HepG2 (cell line): Measurements from ENCODE around the gene CAMTA1. TPM values are rescaled to one million over a fixed set of nuclear protein-coding genes. Genes with fewer than 3 reads are reported as not detected.
A peak's percentile ranks its signal among the peaks of the same experiment; 100 is the strongest.

Experiments
- AKNA ChIP-seq: sonication (generic); formaldehyde crosslinking; IDR thresholded peaks from 2 replicates; pipeline ENCODE4 v1.4.0; 2020; ENCODE audit warnings: missing genetic modification reagents, borderline replicate concordance
- ARID5B ChIP-seq: IDR thresholded peaks from 2 replicates; pipeline ENCODE4 v1.4.0; 2020; ENCODE audit warnings: mild to moderate bottlenecking, missing genetic modification reagents
- CREM ChIP-seq, 2 experiments: sonication (generic) in 1 of 2; formaldehyde crosslinking in 1 of 2; IDR thresholded peaks; 2 replicates each; pipeline versions ENCODE4 v1.4.0 to v1.6.1; 2016 to 2020; ENCODE audit warnings: antibody characterized with exemption in 1 of 2, mild to moderate bottlenecking in 1 of 2, missing genetic modification reagents in 1 of 2
- ERF ChIP-seq: IDR thresholded peaks from 2 replicates; pipeline ENCODE4 v1.6.1; 2018; ENCODE audit warnings: missing biosample characterization, missing genetic modification reagents
- HOXA5 ChIP-seq: sonication (generic); formaldehyde crosslinking; IDR thresholded peaks from 2 replicates; pipeline ENCODE4 v1.4.0; 2020; ENCODE audit warnings: missing genetic modification reagents
- KLF16 ChIP-seq, 2 experiments: sonication (generic) in 1 of 2; formaldehyde crosslinking in 1 of 2; IDR thresholded peaks; 2 replicates each; pipeline versions ENCODE4 v1.6.1 to v1.8.0; 2016 to 2023; ENCODE audit warnings: missing genetic modification reagents in 2 of 2, missing compliant biosample characterization in 1 of 2
- REST ChIP-seq, 2 experiments: IDR thresholded peaks; 2 replicates each; pipeline ENCODE4 v1.6.1; 2011 to 2012; ENCODE audit warnings: low read length in 2 of 2, borderline replicate concordance in 1 of 2, low read depth in 1 of 2, mild to moderate bottlenecking in 1 of 2, moderate library complexity in 1 of 2
- TBX2 ChIP-seq: sonication (generic); formaldehyde crosslinking; IDR thresholded peaks from 2 replicates; pipeline ENCODE4 v1.5.0; 2020; ENCODE audit warnings: missing genetic modification reagents, mild to moderate bottlenecking, borderline replicate concordance
- TSC22D2 ChIP-seq: sonication (generic); formaldehyde crosslinking; IDR thresholded peaks from 2 replicates; pipeline ENCODE4 v1.5.1; 2020; ENCODE audit warnings: missing genetic modification reagents, mild to moderate bottlenecking, borderline replicate concordance
- ZBTB43 ChIP-seq: sonication (generic); formaldehyde crosslinking; conservative IDR thresholded peaks from 2 replicates; pipeline ENCODE4 v1.4.0; 2020; ENCODE audit warnings: missing genetic modification reagents
- ZNF878 ChIP-seq: sonication (generic); formaldehyde crosslinking; IDR thresholded peaks from 2 replicates; pipeline ENCODE4 v1.8.1; 2023; ENCODE audit warnings: mild to moderate bottlenecking, missing genetic modification reagents, moderate library complexity
- ZSCAN31 ChIP-seq: sonication (generic); formaldehyde crosslinking; IDR thresholded peaks from 2 replicates; pipeline ENCODE4 v1.5.0; 2020; ENCODE audit warnings: low read depth, mild to moderate bottlenecking, missing genetic modification reagents
- polyA plus RNA-seq, 8 experiments: library from polyadenylated mRNA; depleted of rRNA in 3 of 8; stranded (reverse) in 7 of 8; unstranded in 1 of 8; fragments of >200 nt; fragmentation: Illumina TruSeq in 4 of 8; extraction: Trizol in 4 of 8; gene quantifications; 2 replicates each; pipeline versions ENCODE4 v1.2.1 to v1.2.3, GENCODE V29; 2011 to 2016; ENCODE audit warnings: low read depth in 4 of 8, missing spikeins in 1 of 8, mixed read lengths in 1 of 8; ENCODE audit not compliant: insufficient read depth in 1 of 8
- total RNA-seq, 5 experiments: library from RNA; depleted of rRNA; stranded (reverse); fragments of >200 nt; fragmentation: Illumina TruSeq; extraction: Trizol; gene quantifications; 2 replicates each; pipeline ENCODE4 v1.2.3, GENCODE V29; 2016; ENCODE audit warnings: low read depth in 1 of 5

The CAMTA1 gene
- total and polyA plus RNA-seq, 2 of the 13 experiments (the other 11 are each of a cell fraction or from before 2014, with no cell fraction given): 25.0 to 36.4 TPM

- 0 out of 2 replicates have a peak, but pooled peaks have one; percentile 51 for TF ChIP-seq ZBTB43 (CRISPR knock-in tag)
- TF ChIP-seq TSC22D2: 0 out of 2 replicates have a peak, but pooled peaks have one; percentile 53
- TF ChIP-seq ZSCAN31 (CRISPR knock-in tag): 0 out of 2 replicates have a peak, but pooled peaks have one; percentile 34
- TF ChIP-seq CREM (IDR thresholded peaks at IDR 0.05): no peak
- TF ChIP-seq CREM (CRISPR knock-in tag; IDR thresholded peaks at IDR 0.05): no peak
- peak; percentile 19; the same call in 1 of the 2 replicates for TF ChIP-seq TBX2 (CRISPR knock-in tag)
- TF ChIP-seq ZNF878 (CRISPR knock-in tag): 0 out of 2 replicates have a peak, but pooled peaks have one; percentile 62
- TF ChIP-seq KLF16 (CRISPR knock-in tag; IDR thresholded peaks at IDR 0.05): 0 out of 4 replicates have a peak, but pooled peaks of 1 of the 2 experiments have one; percentile 40
- TF ChIP-seq REST (IDR thresholded peaks at IDR 0.05; ENCODE audit: borderline replicate concordance in 1 of 2, low read depth in 1 of 2, low read length in 2 of 2): peak; percentile 83 to 97
- 0 out of 2 replicates have a peak, but pooled peaks have one; percentile 20 for TF ChIP-seq ARID5B
- peak; percentile 51; the same call in 1 of the 2 replicates for TF ChIP-seq ERF (CRISPR knock-in tag)
- TF ChIP-seq HOXA5 (CRISPR knock-in tag): peak; percentile 56; the same call in 1 of the 2 replicates
- TF ChIP-seq AKNA (CRISPR knock-in tag): 0 out of 2 replicates have a peak, but pooled peaks have one; percentile 52
Measured at GRCh38 chr1:7616076-7616832, 831.0 kb downstream of the CAMTA1 start (continued).
